ENCODE results near the gene SRXN1.

The SRXN1 gene

GRCh38 chr20:603116-603640 is 49.8 kb downstream of the SRXN1 start:
- Histone ChIP-seq H3K36me3 (ENCODE audit: control insufficient read depth, insufficient read depth, low read length) (no peaks in the 10 kb centered on the region), H3K27me3 (ENCODE audit: control insufficient read depth, insufficient read depth, low read length) (peaks cover 17% of the 10 kb centered on the region), H3K9me3 (ENCODE audit: control insufficient read depth, low read length) (no peaks in the 10 kb centered on the region), H3K4me3 (ENCODE audit: low read length) (no peak overlapping the region), H3K9ac (ENCODE audit: low read length) (no peak overlapping the region), H3K4me1 (ENCODE audit: control insufficient read depth, insufficient read depth, low read length) (no peaks in the 10 kb centered on the region)

- no peak overlapping the region for H3K9ac ChIP-seq (ENCODE audit: low read length)
- no peaks in the 10 kb centered on the region for H3K9me3 ChIP-seq (ENCODE audit: control insufficient read depth, low read length)
- no peaks in the 10 kb centered on the region for H3K4me1 ChIP-seq (ENCODE audit: control insufficient read depth, insufficient read depth, low read length)
Measured at GRCh38 chr20:602111-602970, 50.7 kb downstream of the SRXN1 start.

GRCh38 chr20:600736-601135 is 52.3 kb downstream of the SRXN1 start:
- peaks cover 9% of the 10 kb centered on the region for H3K27me3 ChIP-seq (ENCODE audit: control insufficient read depth, insufficient read depth, low read length)
- H3K36me3 ChIP-seq (ENCODE audit: control insufficient read depth, insufficient read depth, low read length), result no peaks in the 10 kb centered on the region
- no peaks in the 10 kb centered on the region for H3K9me3 ChIP-seq (ENCODE audit: control insufficient read depth, low read length)
- no peak overlapping the region for H3K9ac ChIP-seq (ENCODE audit: low read length)
- no peaks in the 10 kb centered on the region for H3K4me1 ChIP-seq (ENCODE audit: control insufficient read depth, insufficient read depth, low read length)
- no peak overlapping the region for H3K4me3 ChIP-seq (ENCODE audit: low read length)

More at GRCh38 chr20:602111-602970, 50.7 kb downstream of the SRXN1 start:
- Histone ChIP-seq H3K4me3 (ENCODE audit: low read length) (no peak overlapping the region), H3K27me3 (ENCODE audit: control insufficient read depth, insufficient read depth, low read length) (peaks cover 9% of the 10 kb centered on the region), H3K36me3 (ENCODE audit: control insufficient read depth, insufficient read depth, low read length) (no peaks in the 10 kb centered on the region)

GRCh38 chr20:600141-600540 is 52.9 kb downstream of the SRXN1 start:
- Histone ChIP-seq H3K4me1 (ENCODE audit: control insufficient read depth, insufficient read depth, low read length) (no peaks in the 10 kb centered on the region), H3K27me3 (ENCODE audit: control insufficient read depth, insufficient read depth, low read length) (peaks cover 9% of the 10 kb centered on the region), H3K36me3 (ENCODE audit: control insufficient read depth, insufficient read depth, low read length) (no peaks in the 10 kb centered on the region), H3K9me3 (ENCODE audit: control insufficient read depth, low read length) (no peaks in the 10 kb centered on the region), H3K9ac (ENCODE audit: low read length) (no peak overlapping the region), H3K4me3 (ENCODE audit: low read length) (no peak overlapping the region)

GRCh38 chr20:598133-598850 is 54.7 kb downstream of the SRXN1 start:
- H3K36me3 ChIP-seq (ENCODE audit: control insufficient read depth, insufficient read depth, low read length), result no peaks in the 10 kb centered on the region
- no peaks in the 10 kb centered on the region for H3K9me3 ChIP-seq (ENCODE audit: control insufficient read depth, low read length)
- H3K27me3 ChIP-seq (ENCODE audit: control insufficient read depth, insufficient read depth, low read length), result peaks cover 9% of the 10 kb centered on the region
- no peaks in the 10 kb centered on the region for H3K4me1 ChIP-seq (ENCODE audit: control insufficient read depth, insufficient read depth, low read length)
- H3K9ac ChIP-seq (ENCODE audit: low read length), result no peak overlapping the region
- no peak overlapping the region for H3K4me3 ChIP-seq (ENCODE audit: low read length)

- no peak overlapping the region for H3K9ac ChIP-seq (ENCODE audit: low read length)
- H3K4me1 ChIP-seq (ENCODE audit: control insufficient read depth, insufficient read depth, low read length), result no peaks in the 10 kb centered on the region
- no peak overlapping the region for H3K4me3 ChIP-seq (ENCODE audit: low read length)
- no peaks in the 10 kb centered on the region for H3K36me3 ChIP-seq (ENCODE audit: control insufficient read depth, insufficient read depth, low read length)
- peaks cover 9% of the 10 kb centered on the region for H3K27me3 ChIP-seq (ENCODE audit: control insufficient read depth, insufficient read depth, low read length)
- no peaks in the 10 kb centered on the region for H3K9me3 ChIP-seq (ENCODE audit: control insufficient read depth, low read length)
Measured at GRCh38 chr20:597560-597959, 55.4 kb downstream of the SRXN1 start.

All from mucosa of stomach (tissue), 1 donor.